ENCODE results near the gene SV2B. TPM values are rescaled to one million over a fixed set of nuclear protein-coding genes. Genes with fewer than 3 reads are reported as not detected.

SV2B gene
- total RNA-seq, 4 donors from 2014 or later = 1.4 to 6.4 (median 2.2) TPM

DNA sequence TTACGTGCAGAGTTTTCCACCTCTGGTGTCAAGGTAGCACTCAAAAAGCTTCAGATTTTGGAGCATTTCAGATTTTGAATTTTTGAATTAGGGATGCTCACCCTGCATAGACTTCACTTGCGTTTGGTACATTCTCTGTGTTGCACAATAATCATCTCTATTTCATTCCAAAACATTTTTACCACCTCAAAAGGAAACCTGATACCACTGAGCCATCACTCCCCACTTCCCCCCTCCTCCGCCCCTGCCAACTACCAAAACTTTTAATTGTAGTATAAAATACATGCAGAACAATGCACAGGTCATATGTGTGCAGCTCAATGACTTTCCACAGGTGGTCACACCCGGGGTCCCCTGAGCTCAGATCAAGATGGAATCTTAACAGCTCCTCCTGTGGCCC is 208.8 kb downstream of the SV2B start:
- TF ChIP-seq, protein P1, sequence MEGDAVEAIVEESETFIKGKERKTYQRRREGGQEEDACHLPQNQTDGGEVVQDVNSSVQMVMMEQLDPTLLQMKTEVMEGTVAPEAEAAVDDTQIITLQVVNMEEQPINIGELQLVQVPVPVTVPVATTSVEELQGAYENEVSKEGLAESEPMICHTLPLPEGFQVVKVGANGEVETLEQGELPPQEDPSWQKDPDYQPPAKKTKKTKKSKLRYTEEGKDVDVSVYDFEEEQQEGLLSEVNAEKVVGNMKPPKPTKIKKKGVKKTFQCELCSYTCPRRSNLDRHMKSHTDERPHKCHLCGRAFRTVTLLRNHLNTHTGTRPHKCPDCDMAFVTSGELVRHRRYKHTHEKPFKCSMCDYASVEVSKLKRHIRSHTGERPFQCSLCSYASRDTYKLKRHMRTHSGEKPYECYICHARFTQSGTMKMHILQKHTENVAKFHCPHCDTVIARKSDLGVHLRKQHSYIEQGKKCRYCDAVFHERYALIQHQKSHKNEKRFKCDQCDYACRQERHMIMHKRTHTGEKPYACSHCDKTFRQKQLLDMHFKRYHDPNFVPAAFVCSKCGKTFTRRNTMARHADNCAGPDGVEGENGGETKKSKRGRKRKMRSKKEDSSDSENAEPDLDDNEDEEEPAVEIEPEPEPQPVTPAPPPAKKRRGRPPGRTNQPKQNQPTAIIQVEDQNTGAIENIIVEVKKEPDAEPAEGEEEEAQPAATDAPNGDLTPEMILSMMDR (IDR thresholded peaks at IDR 0.05; ENCODE audit: low read depth) = no peak

DNA sequence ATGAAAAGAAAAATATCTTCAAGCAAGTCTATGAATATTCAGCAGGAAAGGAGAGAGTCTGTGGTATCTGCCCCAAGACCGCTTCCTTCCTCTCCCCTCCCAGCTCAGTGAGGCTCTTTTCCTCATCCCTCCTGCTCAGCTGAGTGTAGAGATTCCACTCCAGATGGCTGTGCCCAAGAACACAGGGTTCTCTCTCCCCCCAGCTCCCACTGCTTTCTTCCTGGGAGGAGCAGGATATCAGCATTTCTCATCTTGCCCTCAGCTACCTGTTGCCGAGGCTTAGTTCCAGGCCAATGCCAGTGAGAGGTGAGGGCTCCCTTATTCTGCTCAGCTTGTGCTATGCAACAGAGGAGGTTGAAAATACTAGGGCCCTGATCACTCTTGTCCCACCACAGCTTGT is 211.9 kb downstream of the SV2B start:
- TF ChIP-seq, protein P1 (IDR thresholded peaks at IDR 0.05; ENCODE audit: low read depth) = no peak

DNA sequence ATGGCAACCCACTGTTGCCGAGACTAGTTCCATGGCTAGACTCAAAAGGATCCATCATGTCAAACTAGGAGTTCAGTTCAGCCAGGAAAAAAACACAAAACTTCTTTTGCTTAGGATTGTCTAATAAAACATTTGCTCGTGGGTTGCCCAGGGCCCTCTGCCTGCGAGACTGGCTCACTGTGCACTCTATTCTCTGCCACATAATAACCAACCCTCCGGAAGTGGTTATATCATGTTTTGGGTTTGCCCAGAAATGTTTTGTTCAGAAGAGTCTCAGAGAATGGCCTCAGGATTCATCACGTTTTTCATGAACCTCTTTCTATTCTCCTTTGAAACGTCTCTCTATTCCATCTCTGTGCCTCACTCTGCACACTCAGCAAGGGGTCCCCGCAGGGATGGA is 216.1 kb downstream of the SV2B start:
- TF ChIP-seq, protein P1 (IDR thresholded peaks at IDR 0.05; ENCODE audit: low read depth) = no peak

DNA sequence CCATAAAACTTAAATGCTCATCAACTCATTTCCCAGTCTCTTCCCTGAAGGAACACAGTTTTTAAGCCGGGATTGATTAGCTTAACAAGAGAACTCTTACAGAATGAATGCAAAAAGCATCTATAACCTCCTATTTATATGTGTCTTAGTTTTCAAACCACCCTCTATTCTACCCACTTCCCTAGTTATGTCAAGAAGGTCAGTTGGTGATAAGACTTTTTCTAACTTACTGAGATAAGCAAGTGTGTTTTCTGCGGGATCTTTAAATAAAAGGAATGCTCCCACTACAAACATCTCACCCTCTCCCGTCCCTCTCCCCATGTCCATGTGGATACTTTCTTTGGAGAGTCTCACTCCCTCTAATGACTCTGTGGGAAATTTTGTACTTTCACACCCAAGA is 218.5 kb downstream of the SV2B start:
- TF ChIP-seq, protein P1 (IDR thresholded peaks at IDR 0.05; ENCODE audit: low read depth) = no peak

DNA sequence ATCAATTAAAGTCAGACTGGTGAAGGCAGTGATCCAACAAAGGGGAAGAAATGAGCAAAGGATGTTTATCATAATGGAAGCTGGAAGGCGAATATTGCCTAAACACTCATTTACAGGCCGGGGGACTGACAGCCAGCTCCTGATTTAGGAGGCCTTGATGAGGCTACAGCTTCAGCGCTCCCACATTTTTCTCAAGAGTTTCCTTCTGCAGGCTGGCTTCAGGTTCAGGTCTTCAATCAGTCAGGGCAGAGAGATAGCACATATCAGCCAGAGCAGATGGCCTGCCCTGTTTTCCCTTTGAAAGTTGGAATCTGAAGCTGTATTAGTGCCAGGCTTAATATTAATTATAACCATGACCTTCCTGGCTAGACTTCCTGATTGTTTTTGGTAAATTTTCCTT is 218.9 kb downstream of the SV2B start:
- TF ChIP-seq, protein P1 (IDR thresholded peaks at IDR 0.05; ENCODE audit: low read depth) = no peak

DNA sequence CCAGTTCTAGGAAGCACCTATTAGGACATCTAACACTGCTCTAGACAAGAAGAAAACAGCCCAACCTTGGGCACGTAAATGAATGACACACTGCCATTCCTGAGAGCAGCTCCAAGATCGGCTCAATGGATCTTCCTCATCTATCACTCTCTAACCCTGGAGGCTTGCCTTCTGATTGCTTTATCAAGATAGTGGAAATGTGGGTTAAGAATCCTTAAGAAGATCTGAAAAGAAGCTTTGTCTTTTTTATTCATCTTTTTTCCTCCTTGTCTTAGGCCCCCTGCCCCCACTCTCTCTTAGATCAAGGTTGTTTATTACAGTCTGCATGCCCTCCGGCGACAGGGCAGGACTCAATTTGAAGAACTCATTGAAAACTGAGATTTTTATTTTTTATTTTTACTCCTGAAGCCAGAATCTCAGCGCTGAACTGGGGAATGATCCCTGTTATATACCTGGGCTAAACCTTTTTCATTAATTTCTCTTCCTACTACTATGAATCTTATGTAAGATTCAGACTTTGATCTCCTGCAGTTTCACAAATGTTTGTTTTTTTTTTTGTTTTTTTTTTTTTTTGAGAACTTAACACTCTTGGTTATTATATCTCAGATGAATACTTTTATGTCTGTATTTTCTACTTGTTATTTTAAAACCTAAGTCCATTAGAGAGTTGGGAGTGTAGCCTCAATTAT is 219.5 kb downstream of the SV2B start:
- TF ChIP-seq, protein P1 (IDR thresholded peaks at IDR 0.05; ENCODE audit: low read depth) = no peak

DNA sequence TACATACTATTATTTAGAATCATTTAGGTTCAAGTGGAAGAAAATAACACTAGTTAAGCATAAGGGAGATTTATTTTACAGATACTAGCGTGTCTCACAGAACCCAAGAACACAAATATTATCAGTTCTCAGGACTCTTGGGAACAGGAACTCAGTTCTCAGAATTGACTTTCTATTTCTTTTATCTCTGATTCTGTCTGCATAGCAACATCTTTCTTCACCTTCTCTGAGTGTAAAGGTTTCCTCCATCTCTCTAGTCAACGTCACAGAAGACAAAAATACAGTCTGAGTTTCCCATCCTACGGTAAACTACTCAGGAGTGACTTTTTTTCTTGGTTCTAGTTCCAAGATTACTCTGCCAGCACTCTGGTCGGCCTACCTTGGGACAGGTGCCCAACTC is 220.0 kb downstream of the SV2B start:
- TF ChIP-seq, protein P1 (IDR thresholded peaks at IDR 0.05; ENCODE audit: low read depth) = no peak

Measured in subcutaneous adipose tissue (tissue), 4 donors.